Activated gamma-delta T cell treated with Interleukin-2 at 50 U/mL for 16 hours (primary cell): ENCODE results near the gene PINK1.
"Not testable (repeated sequence)": the region's sequence is repeated elsewhere in the genome, so short reads cannot be mapped to it uniquely, and the experiment has no call there.

Experiments used
- DNase-seq: peaks from one replicate; pipeline ENCODE4 v3.0.0-alpha.2; 2020

The PINK1 gene

DNA sequence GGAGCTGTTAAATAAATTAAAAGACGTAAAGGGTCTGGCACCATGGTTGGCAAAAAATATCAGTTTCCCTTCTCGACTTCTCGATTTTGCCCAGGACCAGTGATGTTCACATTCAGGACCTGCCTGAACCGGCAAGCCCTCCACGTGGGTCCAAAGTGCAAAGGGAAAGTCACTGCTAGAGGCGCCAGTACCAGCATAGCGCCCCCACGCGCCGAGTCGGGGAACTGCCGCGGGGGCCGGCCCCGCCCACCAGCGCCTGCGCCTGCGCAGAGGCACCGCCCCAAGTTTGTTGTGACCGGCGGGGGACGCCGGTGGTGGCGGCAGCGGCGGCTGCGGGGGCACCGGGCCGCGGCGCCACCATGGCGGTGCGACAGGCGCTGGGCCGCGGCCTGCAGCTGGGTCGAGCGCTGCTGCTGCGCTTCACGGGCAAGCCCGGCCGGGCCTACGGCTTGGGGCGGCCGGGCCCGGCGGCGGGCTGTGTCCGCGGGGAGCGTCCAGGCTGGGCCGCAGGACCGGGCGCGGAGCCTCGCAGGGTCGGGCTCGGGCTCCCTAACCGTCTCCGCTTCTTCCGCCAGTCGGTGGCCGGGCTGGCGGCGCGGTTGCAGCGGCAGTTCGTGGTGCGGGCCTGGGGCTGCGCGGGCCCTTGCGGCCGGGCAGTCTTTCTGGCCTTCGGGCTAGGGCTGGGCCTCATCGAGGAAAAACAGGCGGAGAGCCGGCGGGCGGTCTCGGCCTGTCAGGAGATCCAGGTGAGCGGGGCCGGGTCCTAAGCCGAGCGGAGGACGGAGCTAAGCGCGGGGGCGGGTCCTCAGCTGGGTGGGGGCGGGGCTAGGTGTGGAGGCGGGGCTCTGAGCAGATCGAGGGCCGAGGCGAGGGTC lies at the start of gene PINK1:
PINK1 (plus strand) TSS at position 269 of the 875 bp plus-strand sequence; CDS start at position 360, 91 bp downstream.
- peak; percentile 81 for DNase-seq

- no peak for DNase-seq
Observed at GRCh38 chr1:20584890-20585289, 48.4 kb upstream of the PINK1 start.

DNA sequence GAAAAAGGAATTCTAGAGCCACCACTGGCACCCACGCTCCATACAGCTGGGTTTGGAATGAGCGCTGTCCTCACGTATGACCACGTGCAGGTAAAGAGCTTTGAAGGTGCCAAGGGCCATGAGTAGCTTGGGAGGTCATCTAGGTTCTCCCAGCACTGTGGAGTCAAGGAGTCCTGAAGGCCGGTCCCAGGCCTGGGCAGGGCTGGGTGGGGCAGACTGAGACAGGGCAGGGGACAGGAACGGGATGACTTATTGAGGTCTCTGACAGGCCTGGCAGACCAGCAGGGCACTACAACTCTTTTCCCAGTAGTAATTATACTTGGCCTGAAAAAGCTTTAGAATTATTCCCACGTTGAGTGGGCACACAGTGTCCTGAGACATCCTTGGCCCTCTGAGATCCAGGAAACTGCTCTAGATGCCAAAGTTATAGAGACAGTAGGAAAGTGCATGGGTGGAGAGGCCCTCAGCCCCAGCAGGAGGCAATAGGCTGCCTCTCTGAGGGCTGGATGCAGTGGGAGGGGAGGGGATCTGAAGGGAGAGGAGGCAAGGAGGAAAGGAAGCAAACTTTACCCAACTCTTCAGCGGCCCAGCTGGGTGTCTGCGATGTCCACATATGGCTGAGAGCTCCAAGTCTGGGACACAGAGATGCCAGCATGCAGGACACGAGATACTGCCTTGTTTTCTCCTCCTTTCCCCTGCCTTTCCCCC lies 46.2 kb upstream of the PINK1 start:
- DNase-seq, result no peak

GRCh38 chr1:20587661-20588053 lies 45.6 kb upstream of the PINK1 start:
- no peak for DNase-seq

DNA sequence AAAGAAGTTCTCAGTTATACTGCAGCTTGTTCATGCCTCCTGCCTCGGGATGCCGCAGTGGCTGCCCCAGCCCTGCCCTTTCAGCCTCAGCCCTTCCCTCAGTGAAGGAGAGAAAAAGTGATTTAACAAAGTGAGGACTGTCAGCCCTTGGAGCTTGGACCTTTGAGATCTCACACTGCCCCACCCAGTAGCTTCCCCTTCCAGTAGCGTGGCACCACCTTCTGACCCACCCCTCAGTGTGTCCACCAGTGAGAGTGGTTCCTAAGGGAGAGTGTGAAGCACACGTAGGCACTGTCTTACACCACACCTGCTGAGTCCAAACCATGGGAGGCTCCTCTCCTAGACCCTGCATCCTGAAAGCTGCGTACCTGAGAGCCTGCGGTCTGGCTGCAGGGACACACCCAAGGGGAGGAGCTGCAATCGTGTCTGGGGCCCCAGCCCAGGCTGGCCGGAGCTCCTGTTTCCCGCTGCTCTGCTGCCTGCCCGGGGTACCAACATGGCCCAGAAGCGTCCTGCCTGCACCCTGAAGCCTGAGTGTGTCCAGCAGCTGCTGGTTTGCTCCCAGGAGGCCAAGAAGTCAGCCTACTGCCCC lies 44.5 kb upstream of the PINK1 start, which contains the start of gene CDA:
CDA (plus strand) TSS at position 464 of the 592 bp plus-strand sequence; CDS start at position 497, 33 bp downstream.
- no peak for DNase-seq

DNA sequence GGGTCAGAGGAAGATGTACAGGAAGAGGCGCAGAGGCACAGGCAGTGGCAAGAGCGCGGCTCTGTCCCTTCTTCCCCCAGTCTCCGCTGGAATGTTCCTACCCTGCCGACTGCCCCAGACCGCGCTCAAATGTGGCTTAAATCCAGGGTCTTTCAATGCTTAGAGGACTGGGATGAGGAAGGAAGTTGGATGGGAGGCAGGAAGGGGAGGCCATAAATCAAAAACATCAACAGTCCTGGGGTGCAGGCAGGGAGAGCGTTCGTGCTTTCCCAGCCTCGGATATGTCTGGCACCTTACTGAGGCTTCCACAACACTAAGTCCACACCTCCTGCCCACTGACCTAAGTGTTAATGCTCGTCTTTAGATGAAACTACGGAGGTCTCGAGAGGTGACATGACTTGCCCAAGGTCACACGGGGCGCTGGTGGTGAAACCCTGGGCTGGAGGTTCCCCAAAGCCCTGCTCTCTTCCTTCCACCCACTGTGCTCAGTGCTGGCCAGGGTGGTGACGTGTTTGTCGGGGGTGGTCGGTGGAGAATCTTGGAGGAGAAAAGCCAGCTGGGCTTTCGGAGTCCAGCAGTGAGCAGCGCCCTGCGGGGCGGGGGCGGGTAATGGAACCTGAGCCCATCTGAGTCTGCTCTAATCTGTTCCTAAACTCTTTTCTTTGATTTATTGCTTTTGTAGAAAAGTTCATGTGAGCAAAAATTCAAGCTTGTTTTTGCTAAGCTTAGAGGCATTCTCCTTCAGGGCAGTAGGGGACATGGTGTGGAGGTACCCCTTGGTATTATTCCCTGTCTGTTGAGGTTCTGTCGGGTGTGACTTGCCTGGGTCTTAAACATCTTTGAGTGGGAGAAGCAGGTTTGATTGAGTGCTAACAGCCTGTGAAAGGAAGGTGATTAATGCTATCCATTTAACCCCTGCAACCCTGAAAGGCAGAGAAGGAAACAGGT lies 43.7 kb upstream of the PINK1 start:
- DNase-seq, result no peak

DNA sequence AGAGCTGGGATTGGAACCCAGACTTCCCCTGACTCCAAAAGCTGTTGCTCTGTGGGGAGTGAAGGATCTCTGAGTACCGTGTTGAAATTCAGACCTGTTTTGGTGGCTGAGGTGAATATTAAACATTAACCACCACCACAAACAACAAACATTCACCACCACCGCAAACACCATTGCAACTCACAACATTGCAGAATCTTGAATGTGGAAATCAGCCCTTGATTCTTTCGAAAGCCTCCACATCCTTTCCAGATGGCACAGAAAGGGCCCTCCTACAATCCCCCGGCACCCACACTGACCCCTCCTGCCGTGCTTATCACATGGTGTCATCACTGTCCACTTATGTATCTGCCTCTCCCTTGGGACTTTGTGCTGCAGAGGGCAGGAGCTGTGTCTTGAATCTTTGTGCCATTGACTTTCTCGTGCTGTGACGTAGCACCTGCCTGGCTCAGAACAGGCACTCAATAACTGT lies 42.9 kb upstream of the PINK1 start:
- no peak for DNase-seq

DNA sequence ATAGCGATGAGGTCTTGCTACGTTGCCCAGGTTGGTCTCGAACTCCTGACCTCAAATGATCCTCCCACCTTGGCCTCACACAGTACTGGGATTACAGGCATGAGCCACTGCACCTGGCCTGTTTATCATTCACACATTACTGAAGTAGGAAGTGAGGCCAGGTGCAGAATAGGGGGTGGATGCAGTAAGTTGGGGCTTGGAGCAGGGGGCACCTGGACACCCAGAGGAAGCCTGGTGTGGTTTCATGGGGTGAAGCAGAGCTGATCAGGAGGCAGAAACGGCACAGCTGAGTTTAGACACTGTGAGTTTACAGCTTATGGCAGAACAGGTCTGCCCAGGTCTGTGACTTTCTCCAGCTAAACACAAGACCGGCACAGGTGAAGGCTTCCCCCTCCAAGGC lies 39.5 kb upstream of the PINK1 start:
- no peak for DNase-seq

DNA sequence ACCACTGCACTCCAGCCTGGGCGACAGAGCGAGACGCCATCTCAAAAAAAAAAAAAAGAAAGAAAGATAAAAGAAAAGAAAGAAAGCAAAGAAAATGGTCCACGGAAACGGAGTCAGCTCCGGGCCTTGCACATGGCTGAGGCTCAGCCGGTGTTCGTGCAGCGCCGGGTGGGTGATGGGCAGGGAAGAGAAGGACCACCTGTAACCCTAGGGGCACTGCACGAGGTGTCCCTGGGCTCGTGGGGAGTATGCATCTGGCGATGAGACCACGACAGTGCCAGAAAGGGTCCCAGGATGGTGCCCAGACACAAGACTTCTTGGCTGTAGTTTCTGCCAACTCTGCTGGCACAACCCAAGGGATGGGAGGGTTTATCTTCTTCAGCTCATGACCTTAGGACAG lies 38.5 kb upstream of the PINK1 start:
- no peak for DNase-seq

DNA sequence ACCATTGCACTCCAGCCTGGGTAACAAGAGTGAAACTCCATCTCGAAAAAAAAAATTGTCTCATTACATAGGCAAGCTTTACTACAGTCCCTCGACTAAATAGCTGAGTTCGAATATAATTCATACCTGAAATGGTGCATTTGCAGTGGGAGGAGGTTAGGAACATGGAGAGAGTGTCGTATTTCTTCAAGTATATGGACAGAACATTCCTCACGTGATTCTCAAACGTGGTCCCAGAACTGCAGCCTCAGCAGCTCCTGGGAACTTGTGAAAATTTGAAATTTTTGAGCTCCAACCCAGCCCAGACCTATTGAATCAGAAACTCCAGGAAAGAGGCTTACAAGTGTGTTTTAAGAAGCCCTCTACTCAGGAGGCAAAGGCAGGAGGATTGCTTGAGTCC lies 37.2 kb upstream of the PINK1 start:
- no peak for DNase-seq

DNA sequence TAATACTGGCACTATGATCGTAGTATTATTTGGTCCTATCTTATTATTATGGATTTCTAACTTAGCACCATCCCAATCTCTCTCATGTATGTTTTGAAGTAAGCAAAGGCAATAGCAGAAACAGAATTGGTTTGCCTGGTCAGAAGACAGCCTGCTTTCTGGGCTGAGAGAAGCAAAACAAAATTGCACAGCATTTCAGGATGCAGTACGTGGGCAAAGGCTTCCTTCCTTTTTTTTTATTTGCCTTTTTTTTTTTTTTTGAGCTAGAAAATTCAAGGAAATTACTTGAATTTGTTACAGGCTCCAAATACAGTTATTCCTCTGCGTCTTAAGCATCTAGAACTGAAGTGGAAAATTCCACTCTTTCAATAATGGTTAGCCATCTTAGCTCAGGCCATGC lies 35.6 kb upstream of the PINK1 start:
- no peak for DNase-seq

- no peak for DNase-seq
Observed at GRCh38 chr1:20600156-20600555, 33.1 kb upstream of the PINK1 start.

GRCh38 chr1:20601129-20601825 lies 32.0 kb upstream of the PINK1 start:
- no peak for DNase-seq

- DNase-seq, result no peak
Observed at GRCh38 chr1:20602851-20603450, 30.3 kb upstream of the PINK1 start.

GRCh38 chr1:20603504-20604464 lies 29.5 kb upstream of the PINK1 start:
- DNase-seq, result no peak

- DNase-seq, result no peak
Observed at GRCh38 chr1:20604678-20605077, 28.6 kb upstream of the PINK1 start.

DNA sequence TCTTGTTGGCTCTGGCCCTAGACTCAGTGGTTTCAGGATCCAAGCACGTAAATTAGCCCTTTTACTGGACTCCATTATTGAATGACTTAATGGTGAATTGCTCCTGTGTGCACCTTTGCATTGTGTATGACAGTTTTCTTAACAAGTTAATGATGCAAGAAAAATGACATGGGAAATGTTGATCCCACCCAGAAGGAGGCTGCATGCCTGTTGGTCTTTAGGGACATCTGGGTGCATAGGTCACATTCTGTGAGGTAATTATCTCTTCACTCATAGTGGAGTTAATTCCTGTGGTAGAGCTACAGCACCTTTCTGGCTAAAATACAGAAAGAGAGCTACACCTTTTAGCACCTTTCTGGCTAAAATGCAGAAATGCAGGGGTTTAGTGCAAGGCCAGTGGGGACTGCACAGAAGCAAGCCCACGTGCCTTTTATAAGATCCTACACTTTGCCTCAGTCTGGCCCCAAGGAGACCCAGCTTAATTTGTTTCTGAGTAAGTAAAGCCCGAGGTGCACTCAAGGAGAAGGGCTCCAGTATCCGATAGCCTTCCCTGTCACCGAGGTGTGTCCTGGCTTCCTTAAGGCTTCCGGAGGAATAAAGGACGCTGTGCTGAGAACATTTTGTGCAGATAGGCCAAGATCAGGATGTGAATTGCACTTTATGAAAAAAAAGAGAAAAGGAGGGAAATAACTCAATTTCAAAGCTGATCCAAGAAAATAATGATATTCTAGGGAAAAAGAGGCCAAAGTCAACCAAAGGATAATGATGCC lies 26.3 kb upstream of the PINK1 start:
- not testable (repeated sequence) for DNase-seq

- no peak for DNase-seq
Observed at GRCh38 chr1:20609541-20609940, 23.7 kb upstream of the PINK1 start.

- no peak for DNase-seq
Observed at GRCh38 chr1:20610970-20611369, 22.3 kb upstream of the PINK1 start.
